Stimulated activated CD4-positive, alpha-beta T cell treated with anti-CD3 and anti-CD28 coated beads, Interleukin-2, amount 100 ng/mL, for 4 hours (primary cell): ENCODE results near the gene CGAS.
"Not testable (repeated sequence)": the region's sequence is repeated elsewhere in the genome, so short reads cannot be mapped to it uniquely, and the experiment has no call there.

Experiments
- DNase-seq: peaks from one replicate; pipeline ENCODE4 v3.0.0-alpha.2; 2020; ENCODE audit warnings: low read depth

Gene CGAS

DNA sequence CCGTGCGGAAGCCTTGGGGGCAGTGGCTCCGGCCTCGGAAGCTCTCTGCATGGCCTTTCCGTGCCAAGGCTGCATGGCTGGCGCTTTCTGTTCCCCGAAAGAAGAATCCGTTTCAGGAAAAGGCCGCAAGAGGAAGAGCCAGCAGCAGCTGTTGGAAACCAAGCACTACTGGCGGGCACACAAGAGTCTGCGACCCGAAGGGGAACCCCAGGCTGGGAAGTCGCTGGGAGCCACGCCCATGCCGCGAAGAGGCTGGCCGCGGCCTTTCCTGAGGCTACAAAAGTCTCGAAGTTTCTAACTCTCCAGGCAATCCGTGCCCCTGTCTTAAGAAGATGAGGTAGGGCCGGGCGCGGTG, at the start of gene CGAS:
Gene CGAS (minus strand): TSS at position 191 of the 355 bp plus-strand sequence. CDS start 116 bp downstream, at position 75.
- peak; percentile 65 for DNase-seq

DNA sequence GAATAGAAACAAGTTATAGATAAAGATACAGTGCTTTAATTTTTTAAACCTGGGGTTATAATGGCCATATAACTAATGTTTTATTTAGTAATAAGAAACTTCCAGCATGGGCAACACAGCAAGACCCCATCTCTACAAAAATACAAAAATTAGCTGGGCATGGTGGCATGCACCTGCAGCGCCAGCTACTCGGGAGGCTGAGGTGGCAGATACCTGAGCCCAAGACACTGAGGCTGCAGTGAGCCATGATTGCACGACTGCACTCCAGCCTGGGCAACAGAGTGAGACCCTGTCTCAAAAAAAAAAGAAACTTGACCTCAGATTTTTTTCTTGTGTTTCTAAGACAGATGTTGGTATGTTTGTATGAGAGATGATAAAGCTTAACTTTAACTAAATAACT, 45.8 kb upstream of the CGAS start:
- DNase-seq: no peak

DNA sequence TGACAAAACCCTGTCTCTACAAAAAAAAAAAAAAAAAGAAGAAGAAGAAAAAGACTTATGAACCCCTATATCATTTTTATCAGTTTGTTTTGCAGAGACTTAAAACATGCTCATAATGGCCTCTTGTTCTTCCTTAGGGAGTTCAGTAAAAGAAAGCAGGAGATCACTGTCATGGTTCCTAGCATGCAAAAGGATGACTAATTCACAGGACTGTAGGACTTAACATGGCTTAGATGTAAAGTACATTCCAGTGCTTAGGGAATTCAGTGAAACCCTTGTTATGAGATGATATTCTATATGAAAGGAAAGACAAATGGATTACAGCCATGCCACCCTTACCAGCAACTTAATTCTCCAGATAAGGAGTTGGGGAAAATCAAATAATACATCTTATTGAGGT, 39.3 kb upstream of the CGAS start:
- DNase-seq: no peak

DNA sequence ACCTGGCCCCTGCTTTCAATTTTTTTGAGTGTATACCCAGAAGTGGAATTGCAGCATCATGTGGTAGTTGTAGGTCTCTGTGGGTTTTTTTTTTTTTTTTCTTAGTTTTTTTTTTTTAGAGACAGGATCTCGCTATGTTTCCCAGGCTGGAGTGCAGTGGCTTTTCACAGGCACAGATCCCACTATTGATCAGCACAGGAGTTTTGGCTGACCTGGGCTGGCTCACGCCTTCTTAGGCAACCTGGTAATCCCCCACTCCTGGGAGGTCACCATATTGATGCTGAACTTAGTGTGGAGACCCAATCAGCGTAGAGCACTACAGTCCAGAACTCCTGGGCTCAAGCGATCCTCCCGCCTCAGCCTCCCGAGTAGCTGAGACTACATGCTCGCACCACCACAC, 35.4 kb upstream of the CGAS start:
- no peak for DNase-seq

DNA sequence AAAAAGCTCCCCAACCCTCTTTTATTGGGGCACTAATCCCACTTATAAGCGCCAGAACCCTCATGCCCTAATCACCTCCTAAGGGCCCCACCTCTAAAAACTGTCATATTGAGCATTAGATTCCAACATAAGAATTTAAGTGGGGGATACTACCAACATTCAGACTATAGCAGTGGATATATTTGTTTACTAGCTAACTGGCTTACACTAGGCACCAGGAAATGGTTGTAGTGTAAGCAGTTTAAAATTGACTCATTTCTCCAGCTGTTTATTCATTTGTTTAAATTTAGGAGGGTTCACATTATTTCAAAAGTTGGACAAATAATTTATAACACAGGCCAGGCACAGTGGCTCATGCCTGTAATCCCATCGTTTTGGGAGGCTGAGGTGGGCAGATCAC, 32.3 kb upstream of the CGAS start:
- no peak for DNase-seq

DNA sequence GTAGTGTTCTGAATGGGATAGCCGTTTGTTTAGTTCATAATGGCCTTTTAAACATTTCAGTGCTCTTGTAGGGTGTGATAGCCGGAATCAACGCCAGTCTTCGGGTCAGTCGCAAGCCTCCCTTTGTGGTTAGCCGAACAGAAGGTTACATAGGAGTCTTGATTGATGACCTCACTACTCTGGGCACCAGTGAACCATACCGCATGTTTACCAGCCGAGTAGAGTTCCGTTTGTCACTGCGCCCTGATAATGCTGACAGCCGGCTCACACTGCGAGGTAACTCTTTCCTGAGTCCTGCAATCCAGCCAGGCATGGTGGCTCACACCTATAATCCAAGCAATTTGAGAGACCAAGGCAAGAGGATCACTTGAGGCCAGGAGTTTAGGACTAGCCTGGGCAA, 29.9 kb upstream of the CGAS start:
- DNase-seq: no peak

DNA sequence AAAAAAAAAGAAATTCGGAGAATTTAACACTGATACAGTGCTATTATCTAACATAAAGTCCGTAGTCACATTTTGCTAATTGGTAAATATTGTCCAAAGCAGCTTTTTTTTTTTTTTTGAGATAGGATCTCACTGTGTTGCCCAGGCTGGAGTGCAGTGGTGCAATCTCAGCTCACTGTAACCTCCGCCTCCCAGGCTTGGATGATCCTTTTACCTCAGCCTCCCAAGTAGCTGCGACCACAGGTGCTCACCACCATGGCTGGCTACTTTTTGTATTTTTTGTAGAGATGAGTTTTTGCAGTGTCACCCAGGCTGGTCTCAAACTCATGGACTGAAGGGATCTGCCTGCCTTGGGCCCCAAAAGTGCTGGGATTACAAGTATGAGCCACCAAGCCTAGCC, 25.3 kb upstream of the CGAS start:
- DNase-seq: no peak

DNA sequence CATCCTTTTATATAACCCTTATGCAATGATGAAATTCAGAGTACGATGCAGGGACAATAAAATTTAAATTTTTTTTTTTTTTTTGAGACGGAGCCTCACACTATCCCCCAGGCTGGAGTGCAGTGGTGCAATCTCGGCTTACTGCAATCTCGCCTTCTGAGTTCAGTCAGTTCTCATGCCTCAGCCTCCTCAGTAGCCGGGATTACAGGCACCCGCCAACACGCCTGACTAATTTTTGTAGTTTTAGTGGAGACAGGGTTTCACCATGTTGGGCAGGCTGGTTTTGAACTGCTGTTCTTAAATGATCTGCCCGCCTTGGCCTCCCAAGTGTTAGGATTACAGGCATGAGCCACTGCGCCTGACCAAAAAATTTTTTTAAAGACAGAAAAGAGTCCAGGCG, 24.6 kb upstream of the CGAS start:
- DNase-seq: no peak

DNA sequence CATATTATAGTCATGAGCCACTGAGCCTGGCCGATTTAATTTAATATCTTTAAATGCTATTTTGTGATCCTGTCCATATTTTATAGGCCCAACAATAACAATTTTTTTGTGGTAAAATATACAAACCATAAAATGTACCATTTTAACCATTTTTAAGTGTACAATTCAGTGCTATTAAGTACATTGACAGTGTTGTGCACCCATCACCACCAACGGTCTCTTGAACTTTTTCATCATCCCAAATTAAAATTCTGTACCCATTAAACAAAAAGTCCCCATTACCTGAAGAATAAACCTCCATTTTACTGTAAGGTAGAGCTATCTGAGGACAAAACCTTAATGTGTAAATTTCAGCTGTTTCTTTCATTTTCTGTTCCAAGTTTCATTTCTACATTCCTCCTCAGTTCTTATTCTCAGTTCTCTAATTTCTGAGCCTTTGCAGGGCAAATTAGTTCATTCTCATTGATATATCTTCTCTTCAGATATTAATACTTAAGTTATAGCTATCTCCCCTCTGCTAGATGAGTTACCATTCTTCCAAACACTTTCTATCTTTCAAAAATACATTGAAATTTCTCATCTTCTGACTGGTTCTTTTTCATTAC, 19.7 kb upstream of the CGAS start:
- DNase-seq: no peak

DNA sequence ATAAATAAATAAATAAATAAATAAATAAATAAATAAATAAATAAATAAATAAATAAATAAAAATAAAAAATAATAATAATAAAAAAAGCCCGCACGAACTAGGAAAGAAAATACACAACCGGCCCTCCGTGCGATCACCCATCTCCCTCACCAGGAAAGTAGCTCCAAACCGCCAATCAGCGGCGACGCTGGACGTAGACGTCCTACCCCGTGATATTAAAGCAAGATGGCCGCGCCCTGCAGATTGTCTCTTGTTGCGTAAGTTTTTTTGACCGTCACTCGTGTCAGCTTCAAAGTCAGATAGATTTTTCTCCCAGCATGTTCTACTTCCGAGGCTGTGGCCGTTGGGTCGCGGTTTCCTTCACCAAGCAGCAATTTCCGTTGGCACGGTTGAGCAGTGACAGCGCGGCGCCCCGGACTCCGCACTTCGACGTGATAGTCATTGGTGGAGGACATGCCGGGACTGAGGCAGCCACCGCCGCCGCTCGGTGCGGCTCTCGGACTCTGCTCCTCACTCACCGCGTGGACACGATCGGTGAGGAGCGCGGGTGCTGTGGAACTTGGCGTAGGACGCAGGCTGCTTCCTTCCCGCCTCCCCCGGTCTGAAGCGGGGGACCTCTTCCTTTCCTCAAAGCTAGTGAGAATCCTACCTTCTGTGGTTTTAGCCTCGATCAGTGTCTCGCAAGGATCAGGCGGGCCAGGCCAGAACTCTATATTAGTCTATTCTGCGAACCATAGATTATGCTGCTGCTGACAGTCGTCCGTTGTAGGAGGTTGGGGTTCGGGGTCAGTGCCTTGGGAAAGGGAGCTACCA, 9.6 kb upstream of the CGAS start, which contains the start of gene MTO1:
Gene MTO1 (plus strand): TSS at position 201 of the 814 bp plus-strand sequence. CDS start 118 bp downstream, at position 319.
- DNase-seq: peak; percentile 67

DNA sequence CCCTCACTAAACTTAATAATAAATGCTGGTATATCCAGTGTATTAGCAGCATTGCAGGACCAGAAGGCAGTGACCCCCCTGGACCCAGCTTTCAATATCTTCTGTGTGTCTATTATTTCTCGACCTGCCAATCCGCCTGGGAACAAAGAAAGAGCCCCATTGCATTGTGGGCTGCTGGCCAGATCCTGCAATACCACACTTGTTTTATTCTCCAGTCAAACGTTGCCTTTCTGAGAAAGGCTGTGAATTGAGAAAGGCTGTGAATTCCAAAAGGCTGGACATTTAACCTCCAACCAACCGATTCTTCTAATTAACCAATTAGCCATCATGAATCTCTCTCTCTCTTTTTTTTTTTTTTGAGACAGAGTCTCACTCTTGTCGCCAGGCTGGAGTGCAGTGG, 8.0 kb upstream of the CGAS start:
- no peak for DNase-seq

DNA sequence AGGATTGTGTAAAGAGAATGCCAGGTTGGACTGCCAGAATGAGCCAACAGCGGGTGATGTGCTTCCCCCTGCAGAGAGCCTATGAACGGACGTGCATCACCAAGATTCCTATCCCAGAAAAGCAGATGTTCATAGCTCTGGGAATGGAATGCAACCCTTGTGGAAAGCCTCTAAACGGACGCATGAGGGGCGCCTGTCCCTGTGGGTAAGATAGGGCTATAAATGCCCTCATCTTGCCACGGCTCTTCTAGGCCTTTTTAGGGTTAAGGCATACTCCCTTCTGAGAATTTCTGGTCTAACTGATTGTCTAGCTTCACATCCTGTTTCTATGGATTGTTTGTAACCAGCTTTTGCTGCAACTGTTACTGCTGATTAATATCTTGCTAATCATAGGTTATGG, 7.4 kb upstream of the CGAS start:
- not testable (repeated sequence) for DNase-seq

DNA sequence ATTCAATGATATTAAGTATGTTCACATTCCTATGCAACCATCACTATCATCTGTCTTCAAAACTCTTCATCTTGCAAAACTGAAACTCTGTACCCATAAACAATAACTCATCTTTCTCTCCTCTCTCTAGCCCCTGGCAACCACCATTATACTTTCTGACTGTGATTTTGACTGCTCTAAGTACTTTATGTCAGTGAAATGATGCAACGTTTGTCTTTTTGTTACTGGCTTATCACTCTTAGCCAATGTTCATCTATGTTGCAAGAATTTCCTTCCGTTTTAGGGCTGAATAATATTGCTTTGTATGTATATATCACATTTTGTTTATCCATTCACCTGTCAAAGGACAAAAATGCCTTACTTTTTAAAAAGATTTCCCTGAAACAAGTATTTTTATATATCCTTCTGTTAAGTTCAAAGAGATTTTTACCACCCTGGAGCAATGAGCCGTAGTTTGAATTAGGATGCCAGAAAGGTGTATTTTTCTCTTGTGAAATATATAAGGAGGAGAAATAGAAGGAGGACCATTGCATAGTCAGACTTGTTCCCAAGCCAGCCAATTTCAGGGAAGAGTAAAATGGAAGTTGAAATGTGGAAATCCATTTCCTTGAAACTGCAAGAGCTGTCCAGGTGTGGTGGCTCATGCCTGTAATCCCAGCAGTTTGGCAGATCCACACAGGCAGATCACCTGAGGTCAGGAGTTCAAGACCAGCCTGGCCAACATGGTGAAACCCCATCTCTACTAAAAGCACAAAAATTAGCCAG, 4.0 kb upstream of the CGAS start:
- DNase-seq: no peak

DNA sequence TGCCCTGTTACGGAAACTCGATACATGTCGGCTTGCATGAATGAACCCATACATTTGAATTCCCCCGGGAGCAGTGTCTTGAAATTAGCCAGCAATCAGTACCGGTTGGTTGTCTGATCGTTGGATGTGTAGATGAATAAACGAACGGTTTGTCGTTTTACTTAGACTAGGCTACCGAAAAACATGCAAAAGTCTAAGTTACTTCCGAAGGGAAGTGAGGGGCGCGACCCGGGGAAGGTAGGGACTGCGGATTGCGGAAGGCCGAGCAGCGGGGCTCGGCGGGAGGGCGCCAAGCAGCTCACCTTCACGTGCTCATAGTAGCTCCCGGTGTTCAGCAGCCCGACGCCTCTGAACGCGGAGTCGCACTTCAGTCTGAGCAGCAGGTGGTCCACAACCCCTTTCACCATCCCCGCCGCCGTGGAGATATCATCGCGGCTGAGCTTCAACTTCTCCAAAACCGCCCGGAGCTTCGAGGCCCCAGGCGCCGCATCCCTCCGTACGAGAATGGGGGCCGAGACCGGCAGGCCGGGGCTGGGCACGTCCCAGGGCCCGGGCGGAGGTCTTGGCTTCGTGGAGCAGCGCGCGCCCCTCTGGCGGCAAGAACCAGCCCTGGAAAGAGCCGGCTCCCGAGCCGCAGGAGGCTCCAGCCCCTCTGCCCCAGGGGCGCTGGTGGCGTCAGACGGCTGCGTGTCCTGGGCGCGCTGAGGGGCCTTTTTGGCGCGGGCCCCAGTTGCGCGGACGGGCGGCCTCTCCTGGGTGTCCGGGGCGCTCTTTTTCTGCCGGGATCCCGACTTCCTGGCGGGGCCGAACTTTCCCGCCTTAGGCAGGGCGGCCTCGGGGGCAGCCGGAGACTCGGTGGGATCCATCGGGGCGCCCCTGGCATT, 632 bp downstream of the CGAS start:
- no peak for DNase-seq

DNA sequence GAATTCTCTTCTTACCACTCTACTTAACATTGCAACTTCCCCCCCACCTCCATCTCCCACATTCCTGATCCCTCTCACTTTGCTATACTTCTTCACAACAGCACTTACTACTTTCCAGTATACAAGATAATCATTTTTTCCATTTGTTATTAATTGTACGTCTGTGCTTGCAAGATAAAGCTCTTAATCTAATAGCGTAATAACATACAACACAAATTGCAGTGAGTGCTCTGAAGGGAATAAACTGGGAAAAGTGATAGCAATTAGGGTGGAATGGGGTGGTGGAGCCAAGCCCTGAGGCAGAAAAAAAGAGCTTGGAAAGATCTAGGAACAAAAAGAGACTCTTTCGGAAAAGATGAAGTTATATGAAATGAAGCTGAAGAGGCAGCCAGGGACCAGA, 8.5 kb downstream of the CGAS start:
- DNase-seq: no peak

DNA sequence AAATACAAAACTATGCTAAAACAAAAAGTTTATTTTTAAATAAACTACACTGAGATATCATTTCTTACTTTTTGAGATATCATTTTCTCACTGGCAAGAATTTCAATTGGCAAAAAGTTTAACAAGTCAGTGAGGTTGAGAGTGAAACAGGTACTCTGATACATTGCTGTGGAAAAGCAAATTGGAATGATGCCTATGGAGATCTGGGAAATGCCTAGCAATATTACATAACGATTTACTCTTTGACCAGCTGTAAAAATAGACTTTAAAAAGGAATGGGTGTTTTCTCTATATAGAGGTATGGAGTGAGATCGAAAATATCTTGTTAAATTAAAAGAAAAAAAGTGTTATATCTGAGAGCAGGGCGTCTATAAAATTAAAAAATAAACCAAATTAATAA, 16.9 kb downstream of the CGAS start:
- no peak for DNase-seq

DNA sequence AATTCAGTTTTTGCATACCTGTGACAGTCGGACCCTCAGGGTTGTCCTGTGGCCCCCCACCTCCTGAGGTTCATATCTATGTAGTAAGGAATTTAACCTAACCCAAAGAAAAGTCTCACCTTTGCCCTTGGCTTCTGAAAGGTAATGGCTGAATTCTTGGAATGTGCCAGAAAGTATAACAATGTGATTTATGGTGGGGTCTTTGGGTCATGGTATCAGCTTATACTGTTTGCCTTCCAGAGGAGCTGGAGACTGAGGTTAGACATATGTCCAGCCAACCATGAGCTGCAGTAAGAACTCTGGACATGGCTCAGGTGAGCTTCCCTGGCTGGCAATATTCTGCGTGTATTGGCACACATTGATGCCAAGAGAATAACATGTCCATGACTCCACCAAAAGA, 30.6 kb downstream of the CGAS start:
- no peak for DNase-seq

DNA sequence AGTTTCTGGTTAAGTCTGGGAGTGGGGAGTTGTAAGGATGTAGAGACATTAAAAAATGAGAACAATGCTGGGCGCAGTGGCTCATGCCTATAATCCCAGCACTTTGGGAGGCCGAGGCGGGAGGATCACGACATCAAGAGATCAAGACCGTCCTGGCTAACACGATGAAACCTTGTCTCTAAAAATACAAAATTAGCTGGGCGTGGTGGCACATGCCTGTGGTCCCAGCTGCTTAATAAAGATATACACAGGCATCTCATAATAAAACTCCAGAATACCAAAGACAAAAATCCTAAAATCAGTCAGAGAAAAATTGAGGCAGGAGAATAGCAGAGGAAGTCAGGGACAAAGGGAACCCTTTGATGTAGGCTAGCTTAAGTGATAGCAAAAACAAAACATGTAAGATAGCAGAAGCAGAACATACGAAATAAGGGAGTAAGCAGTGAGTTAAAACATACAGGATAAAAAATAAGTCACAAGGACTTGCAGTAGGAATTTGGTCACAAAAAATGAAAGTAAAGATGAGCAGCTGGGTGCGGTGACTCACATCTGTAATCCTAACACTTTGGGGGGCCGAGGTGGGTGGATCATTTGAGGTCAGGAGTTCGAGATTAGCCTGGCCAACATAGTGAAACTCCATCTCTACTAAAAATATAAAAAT, 33.9 kb downstream of the CGAS start:
- DNase-seq: no peak

DNA sequence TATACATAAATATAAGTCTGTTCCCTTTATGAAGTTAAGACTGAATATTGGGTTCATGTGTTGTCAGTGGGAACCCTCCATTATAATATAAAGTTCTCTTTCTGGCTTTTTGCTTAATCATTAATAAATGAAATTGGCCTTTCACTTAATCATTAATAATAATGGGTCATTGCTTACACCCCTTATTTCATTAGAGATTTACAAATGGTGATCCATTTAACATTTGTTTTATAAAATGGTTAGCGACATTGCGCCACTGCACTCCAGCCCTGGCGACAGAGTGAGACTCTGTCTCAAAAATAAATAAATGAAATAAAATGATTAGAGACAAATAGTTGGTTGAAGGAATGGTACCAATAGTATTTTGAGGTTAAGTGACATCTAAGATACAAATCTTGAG, 39.0 kb downstream of the CGAS start:
- DNase-seq: no peak

DNA sequence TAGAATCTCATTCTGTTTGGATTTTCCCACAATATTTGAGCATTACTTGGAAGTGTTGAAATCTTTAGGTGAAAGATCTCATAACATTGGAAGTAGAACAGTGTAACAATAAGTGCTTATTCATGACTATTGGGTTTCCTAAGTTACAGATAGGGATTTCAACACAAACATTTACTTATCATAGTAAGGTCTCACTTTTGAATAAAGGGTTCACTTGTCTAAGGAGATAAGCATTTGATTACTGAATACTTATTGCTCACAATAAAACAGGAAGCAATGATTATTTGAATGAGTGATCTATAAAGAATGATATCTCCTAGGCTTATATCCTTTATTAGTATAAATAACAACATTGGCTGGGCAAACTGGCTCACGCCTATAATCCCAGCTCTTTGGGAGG, 42.7 kb downstream of the CGAS start:
- no peak for DNase-seq

DNA sequence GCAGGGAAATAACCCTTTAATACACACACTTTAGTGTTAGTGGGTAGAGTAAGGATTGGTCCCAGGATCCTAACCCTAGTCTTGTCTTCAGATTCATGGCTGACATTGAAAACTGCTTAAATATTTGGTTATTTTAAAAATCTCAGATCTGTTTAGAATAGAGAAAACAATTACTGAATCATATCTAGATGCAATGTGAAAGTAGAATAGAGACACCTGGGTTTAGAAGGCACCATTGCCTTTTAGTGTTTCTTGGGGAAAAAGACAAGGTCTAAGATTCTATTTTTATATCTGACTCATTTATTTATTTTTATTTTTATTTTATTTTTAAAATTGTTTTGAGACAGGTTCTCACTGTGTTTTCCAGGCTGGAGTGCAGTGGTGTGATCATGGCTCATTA, 51.4 kb downstream of the CGAS start:
- no peak for DNase-seq

DNA sequence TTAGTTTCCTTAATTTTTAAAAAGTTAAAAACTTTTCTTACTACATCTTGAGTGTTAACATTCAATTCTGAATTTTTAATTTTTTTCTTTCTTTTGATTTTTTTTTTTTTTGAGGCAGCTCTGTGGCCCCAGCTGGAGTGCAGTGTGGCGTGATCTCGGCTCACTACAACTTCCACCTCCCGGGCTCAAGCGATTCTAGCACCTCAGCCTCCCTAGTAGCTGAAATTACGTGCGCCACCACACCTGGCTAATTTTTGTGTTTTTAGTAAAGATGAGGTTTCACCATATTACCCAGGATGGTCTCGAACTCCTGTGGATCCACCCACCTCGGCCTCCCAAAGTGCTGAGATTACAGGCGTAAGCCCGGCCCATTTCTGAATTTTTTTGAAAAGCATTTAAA, 56.2 kb downstream of the CGAS start:
- no peak for DNase-seq
